Activated naive CD4-positive, alpha-beta T cell treated with anti-CD3 and anti-CD28 coated beads, Interleukin-2, amount 50 U/mL, for 24 hours (primary cell): ENCODE results near the gene RNU7-1.

ENCODE experiments used
- H3K27ac Mint-ChIP-seq: one replicate; pipeline ENCODE4 v1.8.0; 2021; ENCODE audit warnings: mild to moderate bottlenecking, mixed read lengths
- H3K27me3 Mint-ChIP-seq: one replicate; pipeline ENCODE4 v1.8.0; 2021; ENCODE audit warnings: mixed read lengths
- H3K36me3 Mint-ChIP-seq: one replicate; pipeline ENCODE4 v1.8.0; 2021; ENCODE audit warnings: mixed read lengths
- H3K4me1 Mint-ChIP-seq: one replicate; pipeline ENCODE4 v1.8.0; 2021; ENCODE audit warnings: mixed read lengths
- H3K4me3 Mint-ChIP-seq: one replicate; pipeline ENCODE4 v1.8.0; 2021; ENCODE audit warnings: mild to moderate bottlenecking, mixed read lengths
- H3K9me3 Mint-ChIP-seq: one replicate; pipeline ENCODE4 v1.8.0; 2021; ENCODE audit warnings: mixed read lengths

RNU7-1 gene

DNA sequence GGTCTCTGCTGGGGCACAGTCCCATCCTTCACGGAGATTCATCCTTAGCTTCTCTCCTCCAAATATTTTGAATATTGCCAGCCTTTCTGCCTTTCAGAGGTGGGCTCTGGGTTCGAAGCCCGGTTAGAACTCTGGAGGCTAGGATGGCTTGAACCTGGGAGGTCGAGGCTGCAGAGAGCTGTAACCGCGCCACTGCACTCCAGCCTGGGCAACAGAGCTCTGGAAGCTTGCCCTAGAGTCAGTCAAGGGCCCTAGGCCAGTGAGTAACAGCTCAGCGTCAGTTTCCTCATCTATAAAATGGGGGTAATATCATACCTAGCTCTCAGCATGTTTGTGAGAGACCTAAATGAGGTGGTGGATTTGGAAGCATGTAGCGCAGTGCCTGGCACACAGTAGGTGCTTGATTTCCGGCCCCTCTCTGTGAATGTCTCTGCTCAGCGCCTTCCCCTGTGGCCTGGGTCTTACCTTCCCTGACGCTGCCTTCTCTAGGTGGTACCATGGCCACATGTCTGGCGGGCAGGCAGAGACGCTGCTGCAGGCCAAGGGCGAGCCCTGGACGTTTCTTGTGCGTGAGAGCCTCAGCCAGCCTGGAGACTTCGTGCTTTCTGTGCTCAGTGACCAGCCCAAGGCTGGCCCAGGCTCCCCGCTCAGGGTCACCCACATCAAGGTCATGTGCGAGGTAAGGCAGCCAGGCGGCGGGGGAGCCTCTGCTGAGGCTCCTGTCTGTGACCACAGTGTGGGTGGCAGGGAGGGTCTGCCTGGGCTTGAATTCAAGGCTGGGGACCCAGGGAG is 10.9 kb downstream of the RNU7-1 start:
- H3K27me3 Mint-ChIP-seq: no peaks in the 10 kb centered on the region
- H3K36me3 Mint-ChIP-seq: peaks cover 46% of the 10 kb centered on the region
- peaks cover 72% of the 10 kb centered on the region for H3K4me1 Mint-ChIP-seq
- peak overlapping the region; percentile 98 for H3K27ac Mint-ChIP-seq
- H3K4me3 Mint-ChIP-seq: peak overlapping the region; percentile 99
- no peaks in the 10 kb centered on the region for H3K9me3 Mint-ChIP-seq

GRCh38 chr12:6955108-6956020 is 11.7 kb downstream of the RNU7-1 start:
- Mint-ChIP-seq H3K9me3 (no peaks in the 10 kb centered on the region), H3K4me3 (peak overlapping the region; percentile 99), H3K27me3 (no peaks in the 10 kb centered on the region), H3K4me1 (peaks cover 69% of the 10 kb centered on the region), H3K36me3 (peaks cover 46% of the 10 kb centered on the region), H3K27ac (peak overlapping the region; percentile 98)

GRCh38 chr12:6956021-6956727 is 12.6 kb downstream of the RNU7-1 start:
- Mint-ChIP-seq H3K27ac (peak overlapping the region; percentile 89), H3K4me1 (peaks cover 70% of the 10 kb centered on the region), H3K9me3 (no peaks in the 10 kb centered on the region), H3K4me3 (peak overlapping the region; percentile 99), H3K27me3 (no peaks in the 10 kb centered on the region), H3K36me3 (peaks cover 47% of the 10 kb centered on the region)

DNA sequence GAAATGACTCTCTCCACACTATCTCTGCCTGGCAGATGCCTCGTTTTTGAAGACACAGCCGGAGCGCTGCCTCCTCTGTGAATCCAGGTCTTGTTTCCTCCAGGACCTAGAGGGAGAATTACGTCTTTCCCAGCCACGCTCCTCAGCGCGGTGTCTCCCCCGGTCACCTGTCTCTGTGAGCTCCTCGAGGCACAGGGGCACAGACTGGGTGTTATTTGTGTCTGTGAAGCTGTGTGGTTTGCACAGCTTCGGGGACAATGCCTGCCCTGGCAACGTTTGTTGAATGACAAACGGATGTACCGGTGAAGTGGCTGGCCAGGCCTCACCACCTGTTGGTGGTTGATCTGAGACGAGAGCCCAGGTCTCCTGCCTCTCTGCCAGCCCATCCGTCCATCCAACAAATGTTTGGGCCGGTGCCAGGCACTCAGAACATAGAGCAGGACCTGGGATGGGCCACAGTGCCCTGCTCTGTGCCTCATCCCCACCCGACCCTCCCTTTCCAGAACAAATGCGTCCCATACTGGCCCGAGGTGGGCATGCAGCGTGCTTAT is 13.6 kb downstream of the RNU7-1 start:
- H3K36me3 Mint-ChIP-seq: peaks cover 53% of the 10 kb centered on the region

DNA sequence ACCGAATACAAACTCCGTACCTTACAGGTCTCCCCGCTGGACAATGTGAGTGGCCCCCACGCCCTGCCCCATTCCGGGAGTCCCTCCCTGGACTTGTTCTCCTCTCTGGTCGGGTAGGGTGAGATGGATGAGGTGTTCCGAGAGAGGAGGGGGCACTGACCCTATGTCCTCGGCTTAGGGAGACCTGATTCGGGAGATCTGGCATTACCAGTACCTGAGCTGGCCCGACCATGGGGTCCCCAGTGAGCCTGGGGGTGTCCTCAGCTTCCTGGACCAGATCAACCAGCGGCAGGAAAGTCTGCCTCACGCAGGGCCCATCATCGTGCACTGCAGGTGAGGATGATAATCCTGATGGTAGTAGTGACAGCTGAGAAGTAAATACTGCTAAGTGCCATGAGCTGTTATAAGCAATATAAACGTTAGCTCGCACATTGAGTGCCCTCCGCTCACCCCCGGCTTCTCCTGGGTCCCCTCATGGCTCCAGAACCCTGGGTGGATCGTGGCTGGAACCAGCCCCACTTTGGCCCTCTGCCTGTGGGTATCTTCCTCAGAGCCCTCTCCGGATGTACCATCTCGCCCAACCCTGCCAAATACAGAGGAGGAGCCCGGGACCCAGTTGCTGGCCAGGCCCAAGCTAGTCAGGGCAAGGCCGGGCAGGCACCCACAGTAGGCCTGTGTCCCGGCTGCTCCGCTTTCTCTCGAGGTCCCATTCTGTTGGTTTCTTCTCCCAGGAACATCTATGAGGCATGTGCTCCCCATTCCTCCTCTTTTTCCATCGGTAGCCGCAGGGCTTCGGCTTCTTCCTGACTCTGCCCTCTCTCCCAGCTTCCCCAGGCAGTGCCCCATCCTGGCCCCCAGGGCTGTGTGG is 14.4 kb downstream of the RNU7-1 start:
- Mint-ChIP-seq H3K4me3 (peak overlapping the region; percentile 95), H3K4me1 (peaks cover 87% of the 10 kb centered on the region), H3K36me3 (peaks cover 46% of the 10 kb centered on the region), H3K27me3 (no peaks in the 10 kb centered on the region), H3K9me3 (no peaks in the 10 kb centered on the region), H3K27ac (peak overlapping the region; percentile 99)

More for the DNA sequence above, 13.6 kb downstream of the RNU7-1 start:
- peak overlapping the region; percentile 99 for H3K4me3 Mint-ChIP-seq
- peak overlapping the region; percentile 99 for H3K27ac Mint-ChIP-seq
- no peaks in the 10 kb centered on the region for H3K9me3 Mint-ChIP-seq
- no peaks in the 10 kb centered on the region for H3K27me3 Mint-ChIP-seq
- H3K4me1 Mint-ChIP-seq: peaks cover 80% of the 10 kb centered on the region

DNA sequence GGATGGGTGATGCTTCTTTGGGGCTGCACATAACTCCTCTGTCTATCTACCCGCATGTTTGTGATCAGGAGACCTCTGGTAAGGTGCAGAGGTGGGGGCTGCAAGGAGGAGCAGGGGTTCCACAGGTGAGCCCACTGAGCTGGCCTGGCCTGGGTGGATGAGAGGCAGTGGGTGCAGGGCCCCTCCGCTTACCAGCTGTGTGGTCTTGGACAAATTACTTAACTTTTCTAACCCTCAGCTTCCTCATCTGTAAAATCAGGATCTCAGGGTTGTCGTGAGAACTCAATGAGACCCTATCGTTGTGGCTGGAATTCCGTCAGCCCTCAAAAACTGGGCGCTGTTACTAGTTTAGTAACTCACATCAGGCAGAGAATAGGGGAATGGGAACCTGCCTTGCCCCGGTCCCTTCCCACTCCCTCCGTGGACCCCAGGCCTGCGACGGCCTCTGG is 15.0 kb downstream of the RNU7-1 start:
- peak overlapping the region; percentile 99 for H3K27ac Mint-ChIP-seq

DNA sequence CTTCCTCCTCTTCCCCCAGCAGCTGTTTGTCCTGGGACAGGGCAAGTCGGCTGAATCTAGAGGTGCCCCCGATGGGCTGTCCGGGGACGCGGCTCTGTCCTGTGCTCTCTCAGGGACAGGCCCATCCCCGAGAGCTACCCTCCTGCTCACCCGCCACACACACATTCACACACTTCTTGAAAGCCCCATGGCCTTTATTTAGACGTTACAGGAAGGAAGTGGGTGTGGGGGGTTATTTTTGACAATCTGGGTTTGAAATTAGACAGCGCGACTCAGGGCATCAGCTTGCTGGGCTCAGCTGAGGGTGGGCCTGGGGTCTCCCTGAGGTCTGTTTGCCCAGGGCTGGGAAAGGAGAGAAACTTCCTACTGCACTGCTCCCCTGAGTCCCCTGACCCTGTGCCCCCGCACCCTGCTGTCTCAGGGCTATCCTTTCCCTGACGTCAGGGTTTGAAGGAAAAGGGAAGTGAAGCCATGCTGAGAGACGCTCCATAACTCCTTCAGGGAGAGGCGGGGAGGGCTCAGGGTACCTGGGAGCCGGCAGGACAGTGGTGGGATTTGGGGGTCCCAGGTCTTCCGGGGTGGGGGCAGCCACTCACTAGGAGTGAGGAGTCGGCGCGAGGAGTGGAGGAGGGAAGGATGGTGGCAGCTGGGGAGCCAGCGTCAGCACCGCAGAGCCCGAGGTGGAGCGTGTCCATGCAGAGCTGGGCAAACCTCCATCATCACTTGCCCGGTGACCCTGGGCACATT is 15.6 kb downstream of the RNU7-1 start:
- Mint-ChIP-seq H3K9me3 (no peaks in the 10 kb centered on the region), H3K4me3 (peak overlapping the region; percentile 95), H3K27ac (peak overlapping the region; percentile 99), H3K27me3 (no peaks in the 10 kb centered on the region), H3K36me3 (peaks cover 38% of the 10 kb centered on the region), H3K4me1 (peaks cover 84% of the 10 kb centered on the region)

More for the DNA sequence above, 15.0 kb downstream of the RNU7-1 start:
- H3K4me3 Mint-ChIP-seq: peak overlapping the region; percentile 95
- no peaks in the 10 kb centered on the region for H3K9me3 Mint-ChIP-seq
- no peaks in the 10 kb centered on the region for H3K27me3 Mint-ChIP-seq
- H3K36me3 Mint-ChIP-seq: peaks cover 43% of the 10 kb centered on the region
- peaks cover 87% of the 10 kb centered on the region for H3K4me1 Mint-ChIP-seq

- peaks cover 84% of the 10 kb centered on the region for H3K4me1 Mint-ChIP-seq
- H3K9me3 Mint-ChIP-seq: no peaks in the 10 kb centered on the region
- H3K27me3 Mint-ChIP-seq: no peaks in the 10 kb centered on the region
- H3K27ac Mint-ChIP-seq: peak overlapping the region; percentile 99
- H3K36me3 Mint-ChIP-seq: peaks cover 33% of the 10 kb centered on the region
- H3K4me3 Mint-ChIP-seq: peak overlapping the region; percentile 95
These were observed 16.4 kb downstream of the RNU7-1 start for GRCh38 chr12:6959805-6960592.

DNA sequence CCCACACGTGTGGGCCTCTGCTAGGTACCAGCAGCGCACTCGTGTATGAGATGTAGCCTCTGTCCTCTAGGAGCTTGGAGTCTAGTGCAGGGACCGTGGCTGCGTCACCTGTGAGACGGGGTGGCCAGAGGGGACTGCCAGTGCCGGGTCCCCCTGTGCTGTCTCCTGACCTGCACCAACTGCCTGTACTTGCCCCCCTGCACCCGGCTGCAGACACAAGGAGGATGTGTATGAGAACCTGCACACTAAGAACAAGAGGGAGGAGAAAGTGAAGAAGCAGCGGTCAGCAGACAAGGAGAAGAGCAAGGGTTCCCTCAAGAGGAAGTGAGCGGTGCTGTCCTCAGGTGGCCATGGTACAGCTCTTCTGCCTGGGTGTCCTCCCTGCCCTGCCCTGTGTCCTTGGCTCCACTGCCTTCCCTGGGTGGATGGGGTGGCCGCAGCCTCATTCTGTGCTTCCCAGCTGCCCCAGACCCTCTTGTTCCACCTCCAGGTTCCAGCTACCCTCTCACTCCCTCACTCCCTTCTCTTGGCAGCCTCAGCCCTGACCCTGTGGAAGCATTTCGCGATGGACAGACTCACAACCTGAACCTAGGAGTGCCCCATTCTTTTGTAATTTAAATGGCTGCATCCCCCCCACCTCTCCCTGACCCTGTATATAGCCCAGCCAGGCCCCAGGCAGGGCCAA is 17.1 kb downstream of the RNU7-1 start:
- Mint-ChIP-seq H3K27ac (peak overlapping the region; percentile 97), H3K9me3 (no peaks in the 10 kb centered on the region), H3K4me3 (peak overlapping the region; percentile 84), H3K4me1 (peaks cover 84% of the 10 kb centered on the region), H3K36me3 (peaks cover 35% of the 10 kb centered on the region), H3K27me3 (no peaks in the 10 kb centered on the region)

DNA sequence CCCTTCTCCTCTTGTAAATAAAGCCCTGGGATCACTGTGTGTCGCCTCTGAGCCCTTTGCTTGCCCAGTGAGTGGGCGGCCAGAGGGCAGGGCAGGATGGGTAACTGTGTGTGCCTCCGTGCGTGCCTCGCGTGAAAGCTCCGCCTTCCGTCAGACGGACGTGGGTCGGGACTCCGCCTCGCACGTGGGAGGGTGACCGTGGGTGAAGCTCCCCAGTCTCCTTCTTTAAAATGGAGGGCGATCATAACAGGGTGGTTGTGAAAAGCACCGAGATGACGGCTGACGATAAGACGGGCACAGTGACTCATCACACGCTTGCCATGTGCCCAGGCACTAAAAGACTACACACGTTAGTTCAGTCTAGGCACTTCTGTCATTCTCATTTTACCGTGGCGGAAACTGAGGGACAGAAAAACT is 17.7 kb downstream of the RNU7-1 start:
- peaks cover 81% of the 10 kb centered on the region for H3K4me1 Mint-ChIP-seq
- no peaks in the 10 kb centered on the region for H3K27me3 Mint-ChIP-seq
- H3K4me3 Mint-ChIP-seq: peak overlapping the region; percentile 84
- peaks cover 33% of the 10 kb centered on the region for H3K36me3 Mint-ChIP-seq
- H3K9me3 Mint-ChIP-seq: no peaks in the 10 kb centered on the region
- peak overlapping the region; percentile 97 for H3K27ac Mint-ChIP-seq

- Mint-ChIP-seq H3K9me3 (no peaks in the 10 kb centered on the region), H3K27ac (peak overlapping the region; percentile 97), H3K4me3 (peak overlapping the region; percentile 84), H3K4me1 (peaks cover 79% of the 10 kb centered on the region), H3K27me3 (no peaks in the 10 kb centered on the region), H3K36me3 (peaks cover 31% of the 10 kb centered on the region)
These were observed 18.2 kb downstream of the RNU7-1 start for GRCh38 chr12:6961695-6962284.

- H3K4me1 Mint-ChIP-seq: peaks cover 73% of the 10 kb centered on the region
- peaks cover 27% of the 10 kb centered on the region for H3K36me3 Mint-ChIP-seq
- peak overlapping the region; percentile 97 for H3K27ac Mint-ChIP-seq
- no peaks in the 10 kb centered on the region for H3K9me3 Mint-ChIP-seq
- peak overlapping the region; percentile 84 for H3K4me3 Mint-ChIP-seq
- H3K27me3 Mint-ChIP-seq: no peaks in the 10 kb centered on the region
These were observed 18.8 kb downstream of the RNU7-1 start for GRCh38 chr12:6962285-6963015.
